NCI-H2107 (cell line): Measurements from ENCODE around the gene SLC39A6.
"Not testable (repeated sequence)": the region's sequence is repeated elsewhere in the genome, so short reads cannot be mapped to it uniquely, and the experiment has no call there.

Experiments used
- DNase-seq: peaks from one replicate; lab custom pipeline; 2025; lab: John Stamatoyannopoulos, UW

SLC39A6 gene

GRCh38 chr18:36135264-36135663, 6.1 kb upstream of the SLC39A6 start:
- no peak for DNase-seq

DNA sequence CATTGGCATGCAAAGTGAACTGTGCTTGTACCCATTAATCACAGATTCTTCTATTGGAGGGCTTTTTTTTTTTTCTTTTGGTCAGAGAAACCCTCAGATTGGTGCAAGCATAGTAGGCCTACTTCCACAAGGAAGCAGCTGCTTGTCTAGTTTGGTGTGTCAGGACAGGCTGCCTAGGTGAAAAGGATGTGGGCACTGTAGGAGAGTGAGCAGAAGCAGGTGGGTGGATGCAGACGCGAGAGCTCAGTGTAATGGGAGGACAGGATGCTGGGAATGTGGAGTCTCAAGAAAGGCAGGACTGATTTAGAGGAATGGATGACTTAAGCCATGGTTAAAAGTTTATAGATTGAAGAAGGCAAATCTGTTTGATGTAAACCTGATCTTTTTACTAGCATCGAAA, 3.6 kb upstream of the SLC39A6 start:
- no peak for DNase-seq

GRCh38 chr18:36131692-36132483, 2.7 kb upstream of the SLC39A6 start:
- DNase-seq = no peak

DNA sequence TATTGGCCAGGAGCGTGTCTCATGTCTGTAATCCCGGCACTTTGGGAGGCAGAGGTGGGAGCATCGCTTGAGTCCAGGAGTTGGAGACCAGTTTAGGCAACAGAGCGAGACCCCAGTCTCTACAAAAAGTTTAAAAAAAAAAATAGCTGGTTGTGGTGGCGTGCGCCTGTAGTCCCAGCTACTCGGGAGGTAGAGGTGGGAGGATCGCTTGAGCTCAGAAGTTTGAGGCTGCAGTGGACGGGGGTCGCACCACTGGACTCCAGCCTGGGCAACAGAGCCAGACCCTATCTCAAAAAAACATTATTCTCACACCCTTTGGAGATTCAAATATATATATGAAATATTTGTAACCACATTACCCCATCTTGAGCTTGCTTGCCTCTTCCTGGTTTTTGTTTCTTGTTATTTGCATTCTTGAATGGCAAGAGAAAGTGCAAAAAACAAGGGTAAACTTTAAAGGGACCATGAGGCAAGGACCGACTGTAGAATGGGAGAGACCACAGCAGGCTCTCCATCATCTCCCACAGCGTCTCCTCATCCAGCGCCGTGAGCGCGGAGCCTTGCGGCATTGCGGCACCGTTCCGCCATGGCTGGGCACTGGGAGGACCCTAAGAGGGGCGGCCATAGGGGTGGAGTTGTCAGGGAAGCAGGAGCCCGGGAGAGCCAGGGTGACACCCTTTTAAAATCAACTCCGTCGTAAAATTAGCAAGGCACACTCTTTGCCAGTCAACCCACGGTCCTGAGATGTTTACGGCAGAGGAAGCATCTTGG, 1.9 kb upstream of the SLC39A6 start:
- DNase-seq = no peak

DNA sequence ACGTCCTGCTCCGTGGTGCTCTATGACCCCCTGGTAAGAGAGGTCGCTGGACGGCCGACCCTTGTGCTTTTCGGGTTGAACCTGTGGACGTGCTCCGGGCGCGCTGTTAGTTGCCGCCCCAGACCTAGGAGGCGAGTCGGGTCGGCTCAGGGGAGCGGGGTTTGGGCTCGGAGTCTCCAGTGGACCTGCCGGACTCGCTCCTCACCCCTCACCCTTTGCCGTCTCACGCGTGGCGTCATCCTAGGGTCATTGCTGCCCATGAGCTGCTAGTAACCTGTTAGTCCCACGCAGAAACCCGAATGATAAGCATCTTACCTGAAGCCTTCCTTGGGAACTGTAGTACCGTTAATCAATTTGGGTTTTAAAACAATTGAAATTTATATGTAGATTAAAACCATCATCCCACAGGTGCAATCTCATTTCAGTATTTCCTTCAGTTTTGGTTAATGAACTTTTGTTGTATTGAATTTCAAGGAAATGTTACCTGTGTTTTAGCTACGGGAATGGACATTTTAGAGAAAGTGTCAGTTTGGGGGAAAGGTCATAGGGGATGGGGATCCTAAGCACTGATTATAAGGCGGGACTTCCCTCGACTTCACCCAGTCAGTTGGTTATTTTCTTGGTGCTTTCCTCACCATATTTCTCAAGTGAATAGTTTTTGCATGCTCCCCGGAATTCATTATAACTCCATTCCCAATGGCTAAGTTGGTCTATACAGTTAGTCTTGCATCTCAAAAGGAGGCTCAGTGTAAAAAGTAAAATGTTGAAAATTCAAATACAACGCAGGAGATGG, 1.1 kb upstream of the SLC39A6 start:
- DNase-seq = no peak

- no peak for DNase-seq
Observed at GRCh38 chr18:36128907-36129299, 237 bp downstream of the SLC39A6 start.

- DNase-seq = no peak
Observed at GRCh38 chr18:36128530-36128870, 640 bp downstream of the SLC39A6 start.

DNA sequence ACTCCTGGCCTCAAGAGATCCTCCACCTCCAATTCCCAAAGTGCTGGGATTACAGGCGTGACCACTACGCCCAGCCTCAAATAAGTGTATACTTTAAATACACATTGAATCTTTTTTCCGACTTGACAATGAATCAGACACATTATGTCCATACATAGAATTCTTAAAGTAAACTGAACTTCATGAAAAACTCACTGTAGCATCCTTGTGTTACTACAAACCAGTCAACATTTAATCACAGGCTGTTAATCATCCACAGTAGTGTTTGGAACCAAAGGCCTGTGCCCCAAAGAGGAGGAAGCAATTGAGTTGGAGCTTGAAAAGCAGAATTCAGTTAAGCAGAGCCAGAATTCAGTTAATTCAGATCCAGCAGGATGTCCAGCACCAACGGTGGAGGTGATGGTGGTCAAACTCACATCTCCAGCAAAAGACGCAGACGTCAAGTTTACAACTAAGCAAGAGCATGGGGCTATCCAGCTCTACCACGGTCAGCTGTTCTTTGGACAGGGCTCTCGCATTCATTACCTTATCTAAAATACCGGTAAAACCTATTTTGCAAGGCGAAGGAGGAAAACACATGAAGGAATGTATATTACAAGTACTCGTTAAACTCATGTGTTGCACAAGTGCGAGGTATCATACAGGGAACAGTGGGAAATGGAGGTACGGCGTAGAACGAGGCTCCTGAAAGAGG, 1.2 kb downstream of the SLC39A6 start:
- no peak for DNase-seq

DNA sequence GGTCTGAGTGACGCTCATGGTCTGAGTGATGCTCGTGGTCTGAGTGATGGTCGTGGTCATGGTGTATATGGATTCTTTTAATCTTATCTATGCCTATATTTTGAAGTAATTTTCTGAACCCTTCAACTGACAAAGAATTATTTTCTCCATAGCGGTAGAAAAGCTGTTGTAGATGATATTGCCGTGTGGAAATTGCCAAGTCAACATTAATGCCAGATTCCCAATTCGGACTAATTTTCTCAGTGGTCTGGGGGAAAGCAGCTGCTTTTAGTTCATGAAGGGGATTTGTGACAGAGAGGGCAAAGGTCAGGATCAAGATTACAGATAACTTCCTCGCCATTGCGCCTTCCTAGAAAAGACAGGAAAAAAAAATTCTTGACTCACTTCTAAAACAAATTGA, 2.5 kb downstream of the SLC39A6 start:
- DNase-seq = no peak

GRCh38 chr18:36124841-36125240, 4.3 kb downstream of the SLC39A6 start:
- DNase-seq = no peak

- DNase-seq = no peak
Observed at GRCh38 chr18:36120297-36120696, 8.8 kb downstream of the SLC39A6 start.

DNA sequence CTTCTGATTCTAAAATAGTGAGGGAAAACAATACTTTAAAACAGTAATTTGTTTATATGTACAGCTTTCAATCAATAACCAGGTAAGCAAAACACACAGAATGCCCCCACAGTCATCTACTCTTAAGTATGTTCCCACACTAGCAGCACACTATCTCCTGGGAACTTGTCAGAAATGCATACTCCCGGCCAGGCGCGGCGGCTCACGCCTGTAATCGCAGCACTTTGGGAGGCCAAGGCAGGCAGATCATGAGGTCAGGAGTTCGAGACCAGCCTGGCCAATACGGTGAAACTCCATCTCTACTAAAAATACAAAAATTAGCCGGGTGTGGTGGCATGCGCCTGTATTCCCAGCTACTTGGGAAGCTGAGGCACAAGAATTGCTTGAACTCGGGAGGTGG, 12.4 kb downstream of the SLC39A6 start:
- not testable (repeated sequence) for DNase-seq

GRCh38 chr18:36114738-36115137, 14.4 kb downstream of the SLC39A6 start:
- DNase-seq = no peak

DNA sequence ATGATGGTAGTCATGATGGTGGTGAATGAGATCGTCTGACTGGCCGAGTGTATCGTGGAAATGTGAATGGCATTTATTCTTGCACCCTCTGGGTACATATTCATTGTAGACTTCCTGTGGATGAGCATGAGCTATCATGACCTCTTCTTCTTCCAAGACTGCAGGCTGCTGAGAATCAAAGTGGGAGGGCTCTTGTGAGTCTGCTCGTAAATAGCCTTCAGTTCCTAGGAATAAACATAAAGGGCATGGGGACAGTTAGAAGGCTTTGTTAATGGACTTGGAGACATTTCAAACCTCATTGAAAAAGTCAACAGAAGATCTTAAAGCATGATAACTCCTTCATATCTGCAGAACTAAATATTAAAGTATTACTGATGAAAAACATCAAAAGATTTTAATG, 14.9 kb downstream of the SLC39A6 start:
- DNase-seq = no peak

DNA sequence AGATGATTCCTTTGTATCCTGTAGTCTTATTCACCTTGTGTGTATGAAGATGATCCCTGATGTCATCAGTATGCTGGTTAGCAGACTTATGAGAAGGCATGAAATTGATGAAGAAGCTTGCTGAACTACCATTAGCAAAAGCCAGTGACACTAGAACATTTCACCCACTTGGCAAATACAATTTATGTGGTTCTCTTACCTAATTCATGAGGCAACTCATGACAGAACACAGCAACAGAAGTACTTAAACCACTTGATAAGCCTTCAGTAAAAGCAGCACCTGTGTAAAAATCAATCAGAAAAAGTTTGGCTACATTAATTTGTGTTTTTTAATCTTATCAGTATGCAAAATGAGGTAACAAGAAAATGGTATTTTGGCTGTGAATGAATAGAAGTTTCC, 16.8 kb downstream of the SLC39A6 start:
- no peak for DNase-seq

GRCh38 chr18:36109737-36110136, 19.4 kb downstream of the SLC39A6 start:
- no peak for DNase-seq

DNA sequence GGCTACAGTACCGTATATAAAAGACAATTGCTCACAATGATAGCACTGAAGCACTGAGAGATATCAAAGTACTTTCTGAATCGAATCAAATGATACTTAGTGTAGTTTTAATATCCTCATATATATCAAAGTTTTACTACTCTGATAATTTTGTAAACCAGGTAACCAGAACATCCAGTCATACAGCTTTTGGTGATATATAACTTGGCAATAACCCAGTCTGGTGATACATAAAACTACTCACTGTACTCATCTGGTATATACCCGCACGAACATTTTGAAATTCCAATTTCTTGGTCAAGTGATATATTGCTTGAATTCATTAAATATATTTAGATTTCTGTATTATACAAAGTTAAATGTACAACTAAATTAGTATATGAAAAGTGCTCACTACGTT, 20.5 kb downstream of the SLC39A6 start:
- no peak for DNase-seq

- no peak for DNase-seq
Observed at GRCh38 chr18:36108196-36108595, 20.9 kb downstream of the SLC39A6 start.

DNA sequence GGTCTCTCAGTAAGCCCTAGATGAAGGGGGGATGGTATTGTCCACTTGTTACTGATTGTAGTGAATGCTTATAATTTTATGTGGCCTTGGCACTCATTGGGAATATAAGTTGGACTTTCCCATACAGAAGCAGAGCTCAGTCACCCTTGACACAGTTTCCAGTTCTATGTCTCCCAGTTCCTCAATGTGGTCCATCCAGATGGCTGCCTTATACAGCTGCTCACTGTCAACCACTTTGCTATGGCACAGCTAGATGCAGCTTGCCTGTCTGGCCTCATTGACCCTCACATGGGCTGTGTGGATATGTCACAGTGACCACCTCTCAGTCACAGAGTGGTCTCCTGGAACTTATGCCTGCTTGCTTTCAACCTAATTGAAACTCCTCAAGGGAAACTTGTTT, 21.7 kb downstream of the SLC39A6 start:
- no peak for DNase-seq

- DNase-seq = no peak
Observed at GRCh38 chr18:36104749-36105148, 24.4 kb downstream of the SLC39A6 start.

GRCh38 chr18:36101943-36102342, 27.2 kb downstream of the SLC39A6 start:
- no peak for DNase-seq

GRCh38 chr18:36099311-36099710, 29.8 kb downstream of the SLC39A6 start:
- no peak for DNase-seq
